Effector memory CD8-positive, alpha-beta T cell (primary cell): Measurements from ENCODE around the gene ZCWPW1.
"Not testable (repeated sequence)": the region's sequence is repeated elsewhere in the genome, so short reads cannot be mapped to it uniquely, and the experiment has no call there.

ENCODE experiments used
- ATAC-seq: fragments of 150-1000 bp; cut with Tn5 transposase; replicated peaks from 2 replicates; pipeline ENCODE4 v1.10.0; 2021; ENCODE audit warnings: mild to moderate bottlenecking, moderate library complexity
- DNase-seq, 3 experiments: peaks; one replicate each; pipeline ENCODE4 v3.0.0; 2021
- H3K27ac Mint-ChIP-seq, 2 donors: one replicate each; pipeline ENCODE4 v1.8.0; 2022; ENCODE audit warnings: mild to moderate bottlenecking in 2 of 2, mixed read lengths in 2 of 2, moderate library complexity in 2 of 2
- H3K27me3 Mint-ChIP-seq, 2 donors: one replicate each; pipeline ENCODE4 v1.8.0; 2022; ENCODE audit warnings: mixed read lengths in 2 of 2
- H3K36me3 Mint-ChIP-seq: one replicate; pipeline ENCODE4 v1.8.0; 2022; ENCODE audit warnings: mild to moderate bottlenecking, moderate library complexity, mixed read lengths; ENCODE audit not compliant: insufficient read depth
- H3K4me1 Mint-ChIP-seq, 2 donors: one replicate each; pipeline ENCODE4 v1.8.0; 2022; ENCODE audit warnings: low read depth in 2 of 2, mixed read lengths in 2 of 2
- H3K4me3 Mint-ChIP-seq, 2 donors: one replicate each; pipeline ENCODE4 v1.8.0; 2022; ENCODE audit warnings: mild to moderate bottlenecking in 2 of 2, mixed read lengths in 2 of 2, moderate library complexity in 2 of 2
- H3K9me3 Mint-ChIP-seq, 2 donors: one replicate each; pipeline ENCODE4 v1.8.0; 2022; ENCODE audit warnings: mixed read lengths in 2 of 2

The ZCWPW1 gene

GRCh38 chr7:100352230-100352781 lies 76.2 kb downstream of the ZCWPW1 start:
- not testable (repeated sequence) for H3K9me3 Mint-ChIP-seq, H3K27me3 Mint-ChIP-seq
- Mint-ChIP-seq H3K4me3 (peak overlapping the region; percentile 91 to 95), H3K4me1 (peaks cover 28 to 32% of the 10 kb centered on the region in 2 donors), H3K36me3 (peaks cover 84% of the 10 kb centered on the region), H3K27ac (peak overlapping the region; percentile 94)
- ATAC-seq (peak; percentile 89), DNase-seq (peak in 2 of 3 experiments; percentile 35 to 38)

- peaks cover 28 to 32% of the 10 kb centered on the region in 2 donors for H3K4me1 Mint-ChIP-seq
- H3K27ac Mint-ChIP-seq: peak overlapping the region; percentile 94
- no peaks in the 10 kb centered on the region for H3K27me3 Mint-ChIP-seq
- peaks cover 84% of the 10 kb centered on the region for H3K36me3 Mint-ChIP-seq
- H3K9me3 Mint-ChIP-seq: no peaks in the 10 kb centered on the region
- peak overlapping the region; percentile 91 to 95 for H3K4me3 Mint-ChIP-seq
- ATAC-seq (peak; percentile 24), DNase-seq (no peak)
These were observed 76.8 kb downstream of the ZCWPW1 start for GRCh38 chr7:100351657-100352058.
